ENCODE measurements around the gene LGR6.

LGR6 gene

DNA sequence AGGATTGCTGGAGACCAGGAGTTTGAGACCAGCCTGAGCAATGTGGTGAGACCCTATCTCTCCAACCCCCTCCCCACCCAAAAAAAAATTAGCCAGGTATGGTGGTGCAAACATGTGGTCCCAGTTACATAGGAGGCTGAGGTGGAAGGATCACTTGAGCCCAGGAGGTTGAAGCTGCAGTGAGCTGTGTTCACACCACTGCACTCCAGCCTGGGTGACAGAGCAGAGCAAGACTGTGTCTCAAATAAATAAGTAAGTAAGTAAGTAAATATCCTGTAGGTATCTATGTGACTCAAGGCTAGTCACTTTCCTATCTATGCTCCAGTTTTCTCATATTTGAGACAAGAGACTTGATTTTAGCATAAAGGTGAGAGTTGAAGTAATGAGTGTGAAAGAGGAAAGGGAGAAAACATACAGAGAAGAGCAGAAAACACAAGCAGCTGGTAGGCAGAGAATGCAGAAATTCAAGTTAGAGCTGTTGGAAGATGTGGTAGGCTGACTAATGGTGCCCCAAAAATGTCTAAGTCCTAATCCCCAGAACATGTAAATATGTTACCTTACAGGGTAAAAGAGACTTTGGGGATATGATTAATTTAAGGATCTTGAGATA is 162.4 kb downstream of the LGR6 start:
- Histone ChIP-seq H3K27ac (no peak overlapping the region), H3K36me3 (replicated peaks) (no peaks in the 10 kb centered on the region), H3K4me3 (ENCODE audit: low read depth, low read length) (no peak overlapping the region), H3K27me3 (replicated peaks) (no peaks in the 10 kb centered on the region)
- DNase-seq = no peak
- TF ChIP-seq, protein P1, sequence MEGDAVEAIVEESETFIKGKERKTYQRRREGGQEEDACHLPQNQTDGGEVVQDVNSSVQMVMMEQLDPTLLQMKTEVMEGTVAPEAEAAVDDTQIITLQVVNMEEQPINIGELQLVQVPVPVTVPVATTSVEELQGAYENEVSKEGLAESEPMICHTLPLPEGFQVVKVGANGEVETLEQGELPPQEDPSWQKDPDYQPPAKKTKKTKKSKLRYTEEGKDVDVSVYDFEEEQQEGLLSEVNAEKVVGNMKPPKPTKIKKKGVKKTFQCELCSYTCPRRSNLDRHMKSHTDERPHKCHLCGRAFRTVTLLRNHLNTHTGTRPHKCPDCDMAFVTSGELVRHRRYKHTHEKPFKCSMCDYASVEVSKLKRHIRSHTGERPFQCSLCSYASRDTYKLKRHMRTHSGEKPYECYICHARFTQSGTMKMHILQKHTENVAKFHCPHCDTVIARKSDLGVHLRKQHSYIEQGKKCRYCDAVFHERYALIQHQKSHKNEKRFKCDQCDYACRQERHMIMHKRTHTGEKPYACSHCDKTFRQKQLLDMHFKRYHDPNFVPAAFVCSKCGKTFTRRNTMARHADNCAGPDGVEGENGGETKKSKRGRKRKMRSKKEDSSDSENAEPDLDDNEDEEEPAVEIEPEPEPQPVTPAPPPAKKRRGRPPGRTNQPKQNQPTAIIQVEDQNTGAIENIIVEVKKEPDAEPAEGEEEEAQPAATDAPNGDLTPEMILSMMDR (IDR thresholded peaks at IDR 0.05; ENCODE audit: low read depth, low read length, missing control alignments) = no peak
- in situ Hi-C loops (cut with HindIII; ENCODE audit: low pct_ligation_motif_present, low sequenced_read_pairs) = no loop called here

DNA sequence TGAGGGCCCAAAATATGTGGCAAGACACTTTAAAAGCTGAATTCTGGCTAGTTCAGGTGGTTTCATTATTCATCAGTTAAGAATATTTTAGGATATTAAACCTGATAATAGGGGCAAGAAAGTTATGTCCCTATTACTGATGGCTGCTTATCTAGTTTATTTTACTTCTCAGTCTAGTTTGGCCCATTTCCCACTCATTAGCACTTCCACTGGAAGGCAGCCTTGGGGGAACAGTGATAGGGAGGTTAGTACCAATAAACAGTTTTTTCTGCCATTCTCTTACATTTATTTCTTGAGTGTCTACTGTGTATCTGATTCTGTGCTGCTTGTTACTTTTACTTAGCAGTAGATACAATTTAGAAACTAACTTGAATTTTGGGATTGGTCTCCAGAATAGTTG is 163.9 kb downstream of the LGR6 start:
- in situ Hi-C loops (cut with HindIII; ENCODE audit: low pct_ligation_motif_present, low sequenced_read_pairs) = no loop called here
- H3K27ac ChIP-seq = no peak overlapping the region
- H3K4me3 ChIP-seq (ENCODE audit: low read depth, low read length) = no peak overlapping the region
- H3K27me3 ChIP-seq (replicated peaks) = no peaks in the 10 kb centered on the region
- TF ChIP-seq, protein P1 (IDR thresholded peaks at IDR 0.05; ENCODE audit: low read depth, low read length, missing control alignments) = no peak
- DNase-seq = no peak
- H3K36me3 ChIP-seq (replicated peaks) = no peaks in the 10 kb centered on the region

DNA sequence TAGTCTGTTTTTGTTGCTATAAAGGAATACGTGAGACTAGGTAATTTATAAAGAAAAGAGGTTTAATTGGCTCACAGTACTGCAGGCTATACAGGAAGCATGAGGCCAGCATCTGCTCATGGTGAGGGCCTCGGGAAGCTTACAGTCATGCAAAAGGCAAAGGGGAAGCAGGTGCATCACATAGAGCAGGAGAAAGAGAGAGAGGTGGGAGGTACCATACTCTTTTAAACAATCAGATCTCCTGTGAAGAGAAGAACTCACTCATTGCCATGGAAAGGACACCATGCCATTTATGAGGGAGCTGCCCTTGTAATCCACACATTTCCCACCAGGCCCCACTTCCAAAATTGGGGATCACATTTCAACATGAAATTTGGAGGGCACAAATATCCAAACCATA is 167.6 kb downstream of the LGR6 start:
- Histone ChIP-seq H3K36me3 (replicated peaks) (no peaks in the 10 kb centered on the region), H3K4me3 (ENCODE audit: low read depth, low read length) (no peak overlapping the region), H3K27me3 (replicated peaks) (no peaks in the 10 kb centered on the region), H3K27ac (no peak overlapping the region)
- in situ Hi-C loops (cut with HindIII; ENCODE audit: low pct_ligation_motif_present, low sequenced_read_pairs) = no loop called here
- TF ChIP-seq, protein P1 (IDR thresholded peaks at IDR 0.05; ENCODE audit: low read depth, low read length, missing control alignments) = no peak
- no peak for DNase-seq

DNA sequence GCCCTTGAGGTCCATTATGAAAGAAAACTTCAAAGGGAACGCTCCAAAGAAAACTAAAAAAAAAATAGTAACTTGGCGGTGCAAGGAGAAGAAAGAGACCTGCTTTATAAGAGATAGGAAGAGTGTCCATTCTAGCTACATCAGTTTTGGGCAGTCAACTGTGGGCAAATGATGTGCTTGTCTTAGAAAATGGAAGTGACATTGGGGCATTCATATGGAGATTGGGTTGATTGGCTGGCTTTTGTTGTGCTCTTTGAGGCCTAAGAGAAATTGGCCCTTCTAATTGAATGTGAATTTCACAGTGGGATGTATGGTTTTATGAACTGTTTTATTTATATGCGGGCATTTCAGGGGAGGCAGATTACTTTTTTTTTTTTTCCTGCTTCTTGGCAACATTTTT is 168.1 kb downstream of the LGR6 start:
- no peaks in the 10 kb centered on the region for H3K36me3 ChIP-seq (replicated peaks)
- H3K27ac ChIP-seq = no peak overlapping the region
- in situ Hi-C loops (cut with HindIII; ENCODE audit: low pct_ligation_motif_present, low sequenced_read_pairs) = no loop called here
- no peak for DNase-seq
- no peak overlapping the region for H3K4me3 ChIP-seq (ENCODE audit: low read depth, low read length)
- H3K27me3 ChIP-seq (replicated peaks) = no peaks in the 10 kb centered on the region
- TF ChIP-seq, protein P1 (IDR thresholded peaks at IDR 0.05; ENCODE audit: low read depth, low read length, missing control alignments) = no peak

DNA sequence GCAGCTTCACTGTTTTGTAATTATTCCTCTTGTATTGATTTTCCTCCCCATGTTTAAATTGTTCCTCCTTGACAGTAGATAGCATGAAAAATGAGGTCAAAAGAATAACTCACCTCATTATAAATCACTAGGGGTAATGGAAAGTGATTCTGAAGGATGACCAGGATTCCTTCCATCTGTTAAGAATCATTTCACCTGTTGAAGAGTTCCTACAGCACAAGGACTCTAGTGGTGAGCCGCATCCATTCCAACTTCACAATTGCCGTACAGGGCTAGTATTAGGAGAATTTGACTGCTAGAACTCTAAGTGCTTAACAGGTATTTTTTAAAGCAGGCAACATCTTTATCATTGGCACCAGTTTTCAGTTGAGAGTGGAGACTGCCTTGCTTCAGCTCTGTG is 168.6 kb downstream of the LGR6 start:
- Histone ChIP-seq H3K27ac (no peak overlapping the region), H3K4me3 (ENCODE audit: low read depth, low read length) (no peak overlapping the region), H3K27me3 (replicated peaks) (no peaks in the 10 kb centered on the region), H3K36me3 (replicated peaks) (no peaks in the 10 kb centered on the region)
- TF ChIP-seq, protein P1 (IDR thresholded peaks at IDR 0.05; ENCODE audit: low read depth, low read length, missing control alignments) = no peak
- in situ Hi-C loops (cut with HindIII; ENCODE audit: low pct_ligation_motif_present, low sequenced_read_pairs) = no loop called here
- no peak for DNase-seq
